IMR-90 (cell line): Measurements from ENCODE around the gene PLCB2.

Source experiments
- CEBPB ChIP-seq: IDR thresholded peaks from 2 replicates; pipeline ENCODE4 v1.6.1; 2012; ENCODE audit warnings: low read depth, low read length, improper control_type of control experiment
- CTCF ChIP-seq: conservative IDR thresholded peaks from 2 replicates; pipeline ENCODE4 v1.5.1; 2012; ENCODE audit warnings: mild to moderate bottlenecking, low read depth, low read length, improper control_type of control experiment
- ELK1 ChIP-seq: fragments of 150-350 bp; IDR thresholded peaks from 2 replicates; pipeline ENCODE4 v1.6.1; 2016; ENCODE audit warnings: low read depth, mild to moderate bottlenecking, low read length, moderate library complexity, borderline replicate concordance
- MAFK ChIP-seq: IDR thresholded peaks from 2 replicates; pipeline ENCODE4 v1.6.1; 2012; ENCODE audit warnings: low read depth, low read length, improper control_type of control experiment
- MAZ ChIP-seq: IDR thresholded peaks from 2 replicates; pipeline ENCODE4 v1.6.1; 2012; ENCODE audit warnings: low read depth, mild to moderate bottlenecking, low read length, improper control_type of control experiment, moderate library complexity, borderline replicate concordance
- MXI1 ChIP-seq: IDR thresholded peaks from 2 replicates; pipeline ENCODE4 v1.6.1; 2012; ENCODE audit warnings: low read depth, mild to moderate bottlenecking, low read length, moderate library complexity, borderline replicate concordance
- POLR2A ChIP-seq: IDR thresholded peaks from 2 replicates; pipeline ENCODE4 v1.6.1; 2012; ENCODE audit warnings: mild to moderate bottlenecking, low read depth, low read length
- RAD21 ChIP-seq: IDR thresholded peaks from 2 replicates; pipeline ENCODE4 v1.6.1; 2012; ENCODE audit warnings: low read length, improper control_type of control experiment
- RCOR1 ChIP-seq: IDR thresholded peaks from 2 replicates; pipeline ENCODE4 v1.6.1; 2012; ENCODE audit warnings: mild to moderate bottlenecking, low read length, improper control_type of control experiment; ENCODE audit not compliant: insufficient replicate concordance
- RFX5 ChIP-seq: IDR thresholded peaks from 2 replicates; pipeline ENCODE4 v1.8.0; 2012; ENCODE audit warnings: low read depth, mild to moderate bottlenecking, low read length, moderate library complexity
- SMC3 ChIP-seq: fragments of 150-350 bp; IDR thresholded peaks from 2 replicates; pipeline ENCODE4 v1.6.1; 2016; ENCODE audit warnings: low read depth, mild to moderate bottlenecking, antibody characterized with exemption, low read length, moderate library complexity
- TF ChIP-seq, protein P1 (sequence below): fragments of 150-350 bp; IDR thresholded peaks from 2 replicates; pipeline ENCODE4 v1.6.1; 2017; ENCODE audit warnings: mild to moderate bottlenecking, antibody characterized with exemption, low read length, low read depth

GRCh38 chr15:40349163-40349562 is 41.4 kb upstream of the PLCB2 start:
- no peak for TF ChIP-seq POLR2A
- TF ChIP-seq, protein P1, sequence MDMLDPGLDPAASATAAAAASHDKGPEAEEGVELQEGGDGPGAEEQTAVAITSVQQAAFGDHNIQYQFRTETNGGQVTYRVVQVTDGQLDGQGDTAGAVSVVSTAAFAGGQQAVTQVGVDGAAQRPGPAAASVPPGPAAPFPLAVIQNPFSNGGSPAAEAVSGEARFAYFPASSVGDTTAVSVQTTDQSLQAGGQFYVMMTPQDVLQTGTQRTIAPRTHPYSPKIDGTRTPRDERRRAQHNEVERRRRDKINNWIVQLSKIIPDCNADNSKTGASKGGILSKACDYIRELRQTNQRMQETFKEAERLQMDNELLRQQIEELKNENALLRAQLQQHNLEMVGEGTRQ, result no peak
- no peak for TF ChIP-seq CTCF
- no peak for TF ChIP-seq RAD21
- TF ChIP-seq CEBPB, result no peak
- TF ChIP-seq RCOR1, result no peak
- no peak for TF ChIP-seq ELK1
- no peak for TF ChIP-seq MAFK
- no peak for TF ChIP-seq RFX5
- no peak for TF ChIP-seq MAZ
- TF ChIP-seq MXI1, result no peak
- TF ChIP-seq SMC3, result no peak
